GM19452 (cell line): ENCODE measurements around the gene KCNS1.

ENCODE experiments used
- ATAC-seq: cut with Tn5 transposase; IDR thresholded peaks from one replicate; pipeline ENCODE4 v1.9.1; 2021; ENCODE audit not compliant: unreplicated experiment

Gene KCNS1

DNA sequence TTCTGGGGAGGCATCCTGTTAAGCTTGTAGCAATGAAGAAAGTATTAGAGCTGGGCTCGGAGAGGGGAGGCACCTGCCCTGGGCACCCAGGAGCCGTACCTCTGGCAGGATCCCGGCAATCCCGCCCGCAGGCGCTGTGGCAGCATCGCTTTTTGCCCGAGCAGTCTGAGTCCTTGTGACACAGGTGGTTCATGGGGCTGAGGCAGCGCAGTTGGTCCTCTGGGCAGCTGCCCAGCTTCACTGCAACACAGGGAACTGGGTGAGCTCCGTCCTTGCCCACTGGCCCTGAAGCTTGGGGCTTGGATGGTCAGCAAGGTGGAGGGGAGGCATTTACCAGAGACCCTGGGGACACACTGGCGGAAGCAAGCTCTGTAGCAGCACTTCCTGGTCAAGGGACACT, 9.4 kb upstream of the KCNS1 start:
- no peak for ATAC-seq

- ATAC-seq = no peak
Measured at GRCh38 chr20:45109634-45110033, 8.7 kb upstream of the KCNS1 start.

DNA sequence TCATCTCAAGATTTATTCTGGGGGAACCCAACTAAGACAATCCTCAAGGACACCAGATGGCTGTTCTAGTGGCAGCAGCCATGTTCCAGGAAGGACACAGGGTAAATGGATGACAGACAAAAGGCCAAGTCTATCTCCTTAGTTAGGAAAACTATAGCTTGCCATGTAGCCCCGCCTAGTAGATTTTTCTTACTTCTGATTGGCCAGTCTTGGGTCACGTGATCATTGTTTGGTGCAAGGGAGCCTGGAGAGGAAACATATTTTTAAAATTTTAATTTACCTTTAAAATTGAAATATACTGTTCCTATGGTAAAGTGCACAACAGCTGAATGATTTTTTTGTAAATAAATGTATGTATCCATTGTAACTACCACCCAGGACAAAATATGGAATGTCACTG, 4.4 kb upstream of the KCNS1 start:
- no peak for ATAC-seq

DNA sequence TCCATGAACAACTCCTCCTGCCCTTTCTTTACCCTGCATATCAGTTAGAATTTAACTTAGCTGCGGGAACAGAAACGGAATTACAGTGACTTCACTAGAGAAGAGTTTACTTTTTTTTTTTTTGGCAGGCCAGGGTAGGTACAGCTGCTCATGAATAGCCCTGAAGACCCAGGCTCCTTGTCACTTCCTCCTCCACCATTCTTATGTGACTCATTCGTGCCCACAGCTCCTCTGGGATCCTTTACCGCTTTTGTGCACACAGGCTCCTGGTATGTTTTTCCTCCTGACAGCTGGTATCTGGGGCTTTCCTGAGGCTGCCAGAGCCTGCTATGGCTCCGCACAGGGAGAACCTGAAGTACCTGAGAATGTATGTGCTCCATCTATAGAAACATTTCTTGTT, 3.9 kb upstream of the KCNS1 start:
- ATAC-seq = no peak

GRCh38 chr20:45103072-45103471, 2.1 kb upstream of the KCNS1 start:
- ATAC-seq = no peak

- no peak for ATAC-seq
Measured at GRCh38 chr20:45101333-45101850, 465 bp upstream of the KCNS1 start.

- no peak for ATAC-seq
Measured at GRCh38 chr20:45098103-45098773, 2.7 kb downstream of the KCNS1 start.

- ATAC-seq = no peak
Measured at GRCh38 chr20:45097485-45098102, 3.3 kb downstream of the KCNS1 start.

GRCh38 chr20:45096781-45097180, 4.1 kb downstream of the KCNS1 start:
- ATAC-seq = no peak

DNA sequence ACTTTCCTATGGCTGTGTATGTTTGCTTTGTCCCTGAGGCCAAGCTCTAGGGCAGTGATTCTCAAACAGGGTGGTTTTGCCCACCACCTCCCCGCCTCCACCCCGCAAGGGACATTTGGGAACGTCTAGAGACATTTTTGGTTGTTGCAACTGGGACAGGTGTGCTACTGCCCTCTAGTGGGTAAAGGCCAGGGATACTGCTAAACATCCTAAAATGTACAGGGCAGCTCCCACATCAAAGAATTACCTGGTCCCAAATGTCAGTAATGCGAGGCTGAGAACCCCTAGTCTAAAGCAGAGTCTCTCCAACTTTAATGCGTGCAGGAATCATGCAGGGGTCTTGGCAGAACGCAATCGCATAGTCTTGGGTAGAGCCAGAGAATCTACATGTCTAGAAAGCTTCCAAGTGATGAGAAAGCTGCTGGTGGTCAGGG, 5.1 kb downstream of the KCNS1 start:
- no peak for ATAC-seq

- ATAC-seq = no peak
Measured at GRCh38 chr20:45094864-45095574, 5.9 kb downstream of the KCNS1 start.

- ATAC-seq = no peak
Measured at GRCh38 chr20:45094201-45094600, 6.7 kb downstream of the KCNS1 start.

DNA sequence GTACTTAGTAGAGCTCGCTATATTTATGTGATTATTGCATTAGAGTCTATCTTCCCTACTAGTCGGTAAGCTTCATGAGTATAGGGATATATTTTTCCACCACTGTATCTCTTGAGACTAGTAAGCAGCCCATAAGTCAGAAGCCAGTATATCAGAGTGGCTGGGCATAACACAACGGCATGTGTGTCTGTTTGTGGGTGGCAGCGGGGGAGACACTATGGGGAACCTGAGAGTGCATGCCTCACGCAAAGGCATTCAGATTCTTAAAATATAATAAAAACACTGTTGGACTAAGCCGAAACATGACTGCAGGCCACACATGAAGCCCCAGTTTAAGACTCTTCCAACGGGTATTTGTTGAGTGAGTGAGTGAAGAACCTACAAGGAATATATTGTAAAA, 8.0 kb downstream of the KCNS1 start:
- ATAC-seq = no peak

GRCh38 chr20:45091366-45091765, 9.6 kb downstream of the KCNS1 start:
- no peak for ATAC-seq

DNA sequence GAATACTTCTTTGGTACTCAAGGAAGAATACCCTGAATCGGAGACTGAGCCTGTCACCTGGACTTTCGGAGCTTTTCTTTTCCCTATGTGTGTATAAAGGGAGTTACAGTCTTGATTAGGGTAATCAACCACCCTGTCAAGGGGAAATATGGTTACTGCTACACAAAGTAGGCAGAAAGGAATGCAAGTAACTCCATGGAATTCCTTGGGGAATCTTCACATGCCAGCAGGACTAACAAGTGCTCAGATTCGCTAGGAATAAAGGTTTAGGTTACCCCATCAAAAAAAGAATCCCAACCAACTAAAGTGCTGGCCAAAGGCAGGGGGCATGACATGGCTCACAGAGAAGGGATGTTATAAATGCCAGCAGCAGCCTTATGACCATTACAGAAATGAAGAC, 10.4 kb downstream of the KCNS1 start:
- no peak for ATAC-seq

GRCh38 chr20:45088247-45088646, 12.7 kb downstream of the KCNS1 start:
- no peak for ATAC-seq

GRCh38 chr20:45087814-45088213, 13.1 kb downstream of the KCNS1 start:
- ATAC-seq = no peak

DNA sequence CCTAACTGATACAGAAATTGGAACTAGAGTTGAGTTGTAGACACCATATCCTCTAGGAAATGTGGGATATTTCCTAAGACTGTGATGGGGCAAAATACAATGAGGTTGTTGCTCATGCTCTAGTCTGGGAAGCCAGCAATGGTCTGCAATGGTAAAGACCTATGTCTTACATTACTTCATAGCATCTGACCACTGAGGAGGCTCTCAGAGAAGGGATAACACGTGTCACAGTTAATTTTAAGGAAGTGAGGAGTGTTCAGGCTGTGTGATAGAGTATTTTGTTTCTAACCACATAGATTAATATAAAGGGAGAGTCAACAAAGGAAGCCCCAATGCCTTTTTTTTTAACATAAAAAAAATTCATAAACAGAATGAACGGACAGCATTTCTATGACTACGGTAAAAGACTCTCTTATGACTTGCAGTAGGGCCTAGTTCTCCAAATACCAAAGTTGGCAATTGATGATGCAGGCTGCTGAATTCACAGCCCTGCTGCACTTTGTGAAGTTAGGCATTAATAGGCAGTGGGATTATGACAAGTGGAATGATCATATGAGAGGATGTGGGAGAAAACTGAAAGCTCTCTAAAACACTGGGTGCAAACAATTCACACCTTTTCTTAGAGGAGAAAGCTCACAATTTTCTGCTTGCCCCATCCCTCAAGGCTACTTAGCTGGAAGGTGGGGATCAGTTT, 13.7 kb downstream of the KCNS1 start:
- no peak for ATAC-seq

- ATAC-seq = no peak
Measured at GRCh38 chr20:45085867-45086266, 15.1 kb downstream of the KCNS1 start.

GRCh38 chr20:45085289-45085688, 15.6 kb downstream of the KCNS1 start:
- ATAC-seq = no peak

GRCh38 chr20:45083127-45083526, 17.8 kb downstream of the KCNS1 start:
- no peak for ATAC-seq
